Right cardiac atrium (tissue), 5 donors: ENCODE measurements around the gene SPRED1. TPM values are rescaled to one million over a fixed set of nuclear protein-coding genes. Genes with fewer than 3 reads are reported as not detected.

Experiments
- ATAC-seq, 2 donors: fragments of 200-7000 bp; cut with Tn5 transposase; one replicate each; pipeline versions ENCODE4 v1.8.0 to v1.9.1; 2020; ENCODE audit warnings: moderate library complexity in 2 of 2, mild to moderate bottlenecking in 1 of 2
- DNase-seq, 3 donors: peaks; one replicate each; pipeline ENCODE4 v3.0.0-alpha.2; 2020
- H3K27ac ChIP-seq: one replicate; pipeline ENCODE4 v1.5.1; 2013; ENCODE audit warnings: mild to moderate bottlenecking, low read length, control low read depth, moderate library complexity
- H3K27me3 ChIP-seq: one replicate; pipeline ENCODE4 v1.6.1; 2013; ENCODE audit not compliant: control insufficient read depth, insufficient read depth
- H3K4me1 ChIP-seq: one replicate; pipeline ENCODE4 v1.6.1; 2013; ENCODE audit warnings: low read length; ENCODE audit not compliant: control insufficient read depth, insufficient read depth
- H3K4me3 ChIP-seq: one replicate; pipeline ENCODE4 v1.5.1; 2013; ENCODE audit warnings: low read length, control low read depth
- H3K9me3 ChIP-seq: one replicate; pipeline ENCODE4 v1.6.1; 2013; ENCODE audit warnings: low read length; ENCODE audit not compliant: control insufficient read depth
- WGBS: extraction: QIAGEN DNeasy Blood & Tissue Kit; methylation state at CpG from one replicate; pipeline ENCODE4 v1.1.7; 2013; 5-methylcytosine and 5-hydroxymethylcytosine counted together
- intact Hi-C, 4 donors: fragments of 100-400 bp; cut with DNase I; formaldehyde crosslinking; loops; one replicate each; pipeline versions ENCODE4 v1.11.0 to v1.14.0; 2022 to 2023
- long read RNA-seq, 4 donors: library from polyadenylated mRNA; unstranded; transcript quantifications; one replicate each; pipeline ENCODE4 v2.0.0, GENCODE V29; 2020 to 2021
- polyA plus RNA-seq: library from polyadenylated mRNA; stranded (reverse); fragments of 200-250 nt; gene quantifications from one replicate; pipeline ENCODE4 v1.2.3, GENCODE V29; 2013
- total RNA-seq, 4 donors: library from RNA; stranded (reverse); fragmentation: NEBNext Ultra II Directional; extraction: Animal tissue kit (Norgen Biotek cat#: 25700); gene quantifications; one replicate each; pipeline ENCODE4 v1.2.1, GENCODE V29; 2021
- donor health status: healthy with polysubstance abuse.
- donor health status: DM: no; HTN: yes; CAD: no.
- donor health status: DM: no; HTN: no; CAD: no.
- donor health status: DM: no; HTN: yes; CAD: no; lungs with severe emphysema.
- donor health status: DM: yes; HTN: yes; CAD: no.

SPRED1 gene
- total RNA-seq: 10 to 100 TPM in 3 of 4 donors, 1 to 10 TPM in 1; 9.4 to 14.5 (median 11.7) TPM
- 4.1 TPM for polyA plus RNA-seq
- long read RNA-seq, donor 1, full-length matches to known transcripts: 11 of 14 reads
- long read RNA-seq, donor 1, partial matches to known transcripts: 0 of 14 reads
- long read RNA-seq, donor 1, other reads (novel, unspliced or antisense): 3 of 14 reads
- long read RNA-seq, donor 2, full-length matches to known transcripts: 8 of 9 reads
- long read RNA-seq, donor 2, partial matches to known transcripts: 0 of 9 reads
- long read RNA-seq, donor 2, other reads (novel, unspliced or antisense): 1 of 9 reads
- long read RNA-seq, donor 3, full-length matches to known transcripts: 11 of 12 reads
- long read RNA-seq, donor 3, partial matches to known transcripts: 0 of 12 reads
- long read RNA-seq, donor 3, other reads (novel, unspliced or antisense): 1 of 12 reads
- long read RNA-seq, donor 4, full-length matches to known transcripts: 12 of 12 reads
- long read RNA-seq, donor 4, partial matches to known transcripts: 0 of 12 reads
- long read RNA-seq, donor 4, other reads (novel, unspliced or antisense): 0 of 12 reads

GRCh38 chr15:38252481-38253350, at the start of gene SPRED1:
Gene SPRED1, plus strand, starts transcription at chr15:38252836. Its CDS starts 350 bp downstream, at chr15:38253186.
- Histone ChIP-seq H3K4me3 (peak within 1 kb of the TSS; percentile 86), H3K4me1 (no peaks in the 10 kb centered on the region), H3K27me3 (no peaks in the 10 kb centered on the region), H3K27ac (peak within 1 kb of the TSS; percentile 97), H3K9me3 (no peaks in the 10 kb centered on the region)
- DNase-seq (peak; percentile 85 to 93 (median 92)), ATAC-seq (peak; percentile 84)
- intact Hi-C loops: loop anchor here in 3 of 4 donors (5.0 to 10.0 kb wide), 5 partner anchors 92 to 258 kb away; no protein-coding TSS in a partner anchor
- whole genome bisulfite sequencing: 1% methylated on average over 75 of the region's 75 CpGs

- no peak for ATAC-seq
- intact Hi-C loops: no loop called here
- 62% methylated on average over 3 of the region's 3 CpGs for WGBS
Measured at GRCh38 chr15:38205526-38206272, 46.9 kb upstream of the SPRED1 start.

GRCh38 chr15:38207621-38208020, 45.0 kb upstream of the SPRED1 start:
- intact Hi-C loops: no loop called here
- no peaks in the 10 kb centered on the region for H3K27me3 ChIP-seq
- no peak overlapping the region for H3K27ac ChIP-seq
- H3K4me1 ChIP-seq: no peaks in the 10 kb centered on the region
- DNase-seq (no peak), ATAC-seq (no peak)
- WGBS: 89% methylated on average over 2 of the region's 2 CpGs
- H3K9me3 ChIP-seq: no peaks in the 10 kb centered on the region
- no peak overlapping the region for H3K4me3 ChIP-seq

More at GRCh38 chr15:38205526-38206272, 46.9 kb upstream of the SPRED1 start:
- no peak for DNase-seq
- Histone ChIP-seq H3K4me3 (no peak overlapping the region), H3K4me1 (no peaks in the 10 kb centered on the region), H3K9me3 (no peaks in the 10 kb centered on the region), H3K27ac (no peak overlapping the region), H3K27me3 (no peaks in the 10 kb centered on the region)

- H3K9me3 ChIP-seq: no peaks in the 10 kb centered on the region
- no peaks in the 10 kb centered on the region for H3K27me3 ChIP-seq
- no peak overlapping the region for H3K27ac ChIP-seq
- WGBS: 77% methylated on average over 1 of the region's 1 CpG
- no peak for ATAC-seq
- H3K4me1 ChIP-seq: no peaks in the 10 kb centered on the region
- no peak for DNase-seq
- intact Hi-C loops: no loop called here
- no peak overlapping the region for H3K4me3 ChIP-seq
Measured at GRCh38 chr15:38208206-38208605, 44.4 kb upstream of the SPRED1 start.

GRCh38 chr15:38208779-38209178, 43.9 kb upstream of the SPRED1 start:
- no peak overlapping the region for H3K4me3 ChIP-seq
- ATAC-seq: no peak
- no peaks in the 10 kb centered on the region for H3K9me3 ChIP-seq
- no peaks in the 10 kb centered on the region for H3K4me1 ChIP-seq
- H3K27me3 ChIP-seq: no peaks in the 10 kb centered on the region
- H3K27ac ChIP-seq: no peak overlapping the region
- intact Hi-C loops: no loop called here
- DNase-seq: no peak
- WGBS: 90% methylated on average over 2 of the region's 2 CpGs

GRCh38 chr15:38211249-38211648, 41.4 kb upstream of the SPRED1 start:
- H3K27me3 ChIP-seq: no peaks in the 10 kb centered on the region
- H3K9me3 ChIP-seq: no peaks in the 10 kb centered on the region
- DNase-seq: no peak
- intact Hi-C loops: no loop called here
- no peaks in the 10 kb centered on the region for H3K4me1 ChIP-seq
- H3K4me3 ChIP-seq: no peak overlapping the region
- ATAC-seq: no peak
- H3K27ac ChIP-seq: no peak overlapping the region

- no peak overlapping the region for H3K27ac ChIP-seq
- intact Hi-C loops: no loop called here
- no peak for ATAC-seq
- no peak overlapping the region for H3K4me3 ChIP-seq
- WGBS: 90% methylated on average over 4 of the region's 4 CpGs
- H3K9me3 ChIP-seq: no peaks in the 10 kb centered on the region
- H3K4me1 ChIP-seq: no peaks in the 10 kb centered on the region
- no peaks in the 10 kb centered on the region for H3K27me3 ChIP-seq
- no peak for DNase-seq
Measured at GRCh38 chr15:38211811-38212210, 40.8 kb upstream of the SPRED1 start.

- H3K9me3 ChIP-seq: no peaks in the 10 kb centered on the region
- WGBS: 71% methylated on average over 3 of the region's 3 CpGs
- H3K27me3 ChIP-seq: no peaks in the 10 kb centered on the region
- ATAC-seq (no peak), DNase-seq (no peak)
- no peak overlapping the region for H3K4me3 ChIP-seq
- H3K4me1 ChIP-seq: peaks cover 2% of the 10 kb centered on the region
- no peak overlapping the region for H3K27ac ChIP-seq
- intact Hi-C loops: no loop called here
Measured at GRCh38 chr15:38212729-38213351, 39.8 kb upstream of the SPRED1 start.

- no peak for ATAC-seq
- Histone ChIP-seq H3K4me3 (no peak overlapping the region), H3K27me3 (no peaks in the 10 kb centered on the region), H3K4me1 (peaks cover 3% of the 10 kb centered on the region), H3K9me3 (no peaks in the 10 kb centered on the region), H3K27ac (no peak overlapping the region)
- 98% methylated on average over 2 of the region's 2 CpGs for WGBS
- no peak for DNase-seq
- intact Hi-C loops: no loop called here
Measured at GRCh38 chr15:38213356-38213755, 39.3 kb upstream of the SPRED1 start.

- peak in 1 of 2 donors; percentile 12 for ATAC-seq
- H3K9me3 ChIP-seq: no peaks in the 10 kb centered on the region
- no peak for DNase-seq
- 69% methylated on average over 1 of the region's 1 CpG for WGBS
- H3K27me3 ChIP-seq: no peaks in the 10 kb centered on the region
- H3K27ac ChIP-seq: no peak overlapping the region
- intact Hi-C loops: no loop called here
- H3K4me1 ChIP-seq: peaks cover 3% of the 10 kb centered on the region
- H3K4me3 ChIP-seq: no peak overlapping the region
Measured at GRCh38 chr15:38215707-38216106, 36.9 kb upstream of the SPRED1 start.
